ENCODE data around the gene RPS17.
"Not testable (repeated sequence)": the region's sequence is repeated elsewhere in the genome, so short reads cannot be mapped to it uniquely, and the experiment has no call there.

The RPS17 gene

DNA sequence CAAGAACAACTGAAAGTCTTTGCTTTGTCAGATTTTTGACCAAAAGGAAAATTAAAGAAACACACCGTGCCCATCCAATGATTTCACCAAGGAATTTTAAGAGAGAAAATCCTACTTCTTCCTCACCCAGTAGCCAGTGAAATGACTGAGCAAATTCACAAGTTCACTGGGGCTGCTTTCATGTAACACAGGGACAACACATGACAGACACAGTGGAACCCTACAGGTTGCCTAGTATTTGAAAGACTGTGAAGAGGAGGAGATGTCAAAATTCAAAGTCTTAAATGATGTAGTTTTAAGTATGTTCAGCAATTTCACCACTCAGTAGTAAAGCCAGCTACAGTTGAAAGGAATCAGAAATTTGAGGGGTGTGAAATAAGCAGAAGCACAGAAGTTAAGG is 33.2 kb downstream of the RPS17 start:
- H3K4me3 ChIP-seq (ENCODE audit: low read length in 2 of 2); H3K79me1 ChIP-seq (ENCODE audit: low read depth, low read length); H2AFZ ChIP-seq (ENCODE audit: low read length); H3K4me1 ChIP-seq (ENCODE audit: control insufficient read depth in 2 of 2, insufficient read depth in 1 of 2, low read depth in 1 of 2, low read length in 2 of 2); H2AK5ac ChIP-seq (ENCODE audit: low read depth, low read length); H4K91ac ChIP-seq (ENCODE audit: low read depth, low read length, poor library complexity); H4K8ac ChIP-seq (ENCODE audit: low read depth, low read length); H3K23ac ChIP-seq (ENCODE audit: low read depth, low read length, poor library complexity); H3K9ac ChIP-seq (ENCODE audit: low read depth, low read length, poor library complexity); H3K9me3 ChIP-seq (replicated peaks in 1 of 2; ENCODE audit: control insufficient read depth in 2 of 2, insufficient read depth in 1 of 2, low read depth in 1 of 2, low read length in 2 of 2); H3K4me2 ChIP-seq (ENCODE audit: insufficient read depth, low read length, poor library complexity, severe bottlenecking); H3K18ac ChIP-seq (ENCODE audit: low read length); H2BK120ac ChIP-seq (ENCODE audit: low read depth, low read length); H3K27ac ChIP-seq (replicated peaks; ENCODE audit: low read length); DNase-seq (ENCODE audit: low spot score); H3K14ac ChIP-seq (ENCODE audit: low read length); H2BK12ac ChIP-seq (ENCODE audit: low read length); H3K27me3 ChIP-seq (ENCODE audit: control insufficient read depth in 3 of 3, insufficient read depth in 3 of 3, low read depth in 1 of 3, low read length in 3 of 3); H3K4ac ChIP-seq (ENCODE audit: low read length); H2BK5ac ChIP-seq (ENCODE audit: low read length); H3K36me3 ChIP-seq (replicated peaks in 1 of 2; ENCODE audit: control insufficient read depth in 2 of 2, insufficient read depth in 2 of 2, low read length in 2 of 2); H2BK15ac ChIP-seq (ENCODE audit: low read length): not testable (repeated sequence)
- WGBS, 2 donors (ENCODE audit: extremely low coverage in 2 of 2, insufficient read length in 2 of 2, insufficient replicate concordance in 1 of 2): no CpG with 5 or more reads among the region's 1 CpG

DNA sequence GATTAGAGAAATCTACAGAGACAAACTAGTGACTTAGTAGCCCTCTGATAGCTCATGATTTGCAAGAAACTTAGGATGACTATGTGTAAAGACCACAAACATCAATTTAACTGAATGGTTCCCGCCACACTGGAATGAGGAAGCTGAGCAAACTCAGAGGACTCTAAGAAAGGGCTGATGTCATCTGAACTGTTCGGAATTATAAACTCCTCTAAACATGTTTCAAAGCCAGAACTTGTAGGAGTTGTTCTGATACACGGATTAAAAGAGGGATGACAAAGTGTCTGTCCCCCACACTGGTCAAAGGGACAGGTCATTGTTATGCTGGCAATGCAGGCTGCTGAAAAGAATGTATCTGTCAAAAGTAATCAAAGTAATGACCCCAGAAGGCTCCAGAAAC is 34.4 kb downstream of the RPS17 start:
- not testable (repeated sequence) for H2AK5ac ChIP-seq (ENCODE audit: low read depth, low read length); H2BK15ac ChIP-seq (ENCODE audit: low read length); H2BK5ac ChIP-seq (ENCODE audit: low read length); H2AFZ ChIP-seq (ENCODE audit: low read length); H3K14ac ChIP-seq (ENCODE audit: low read length); H2BK120ac ChIP-seq (ENCODE audit: low read depth, low read length); H3K79me1 ChIP-seq (ENCODE audit: low read depth, low read length); H2BK12ac ChIP-seq (ENCODE audit: low read length); DNase-seq (ENCODE audit: low spot score); H3K9ac ChIP-seq (ENCODE audit: low read depth, low read length, poor library complexity); H3K18ac ChIP-seq (ENCODE audit: low read length); H3K23ac ChIP-seq (ENCODE audit: low read depth, low read length, poor library complexity); H3K9me3 ChIP-seq (replicated peaks in 1 of 2; ENCODE audit: control insufficient read depth in 2 of 2, insufficient read depth in 1 of 2, low read depth in 1 of 2, low read length in 2 of 2); H3K27ac ChIP-seq (replicated peaks; ENCODE audit: low read length); H3K4ac ChIP-seq (ENCODE audit: low read length); H3K4me3 ChIP-seq (ENCODE audit: low read length in 2 of 2); H3K4me1 ChIP-seq (ENCODE audit: control insufficient read depth in 2 of 2, insufficient read depth in 1 of 2, low read depth in 1 of 2, low read length in 2 of 2); H3K27me3 ChIP-seq (ENCODE audit: control insufficient read depth in 3 of 3, insufficient read depth in 3 of 3, low read depth in 1 of 3, low read length in 3 of 3); H3K36me3 ChIP-seq (replicated peaks in 1 of 2; ENCODE audit: control insufficient read depth in 2 of 2, insufficient read depth in 2 of 2, low read length in 2 of 2); H3K4me2 ChIP-seq (ENCODE audit: insufficient read depth, low read length, poor library complexity, severe bottlenecking); H4K8ac ChIP-seq (ENCODE audit: low read depth, low read length); H4K91ac ChIP-seq (ENCODE audit: low read depth, low read length, poor library complexity)
- WGBS, 2 donors (ENCODE audit: extremely low coverage in 2 of 2, insufficient read length in 2 of 2, insufficient replicate concordance in 1 of 2): no CpG with 5 or more reads among the region's 3 CpGs

DNA sequence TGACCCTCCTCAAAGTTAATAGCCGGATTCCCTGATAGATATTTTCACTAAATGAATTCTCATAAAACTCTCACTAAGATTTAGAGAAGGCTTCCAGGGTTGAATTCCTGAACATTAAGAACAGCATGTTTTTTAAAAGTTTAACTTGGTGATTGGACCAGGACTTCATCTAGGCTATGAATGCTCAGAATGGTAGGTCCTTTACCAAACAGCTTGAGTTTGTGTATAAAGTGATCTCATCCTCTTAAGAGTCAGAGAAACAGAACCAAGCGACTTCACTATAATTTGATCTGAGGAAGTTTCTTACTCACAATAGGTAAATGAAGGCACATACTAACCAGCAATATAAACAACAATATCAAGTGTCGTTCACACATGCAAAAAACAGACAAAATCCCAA is 36.2 kb downstream of the RPS17 start:
- H2AK5ac ChIP-seq (ENCODE audit: low read depth, low read length); H3K4me3 ChIP-seq (ENCODE audit: low read length in 2 of 2); H3K18ac ChIP-seq (ENCODE audit: low read length); H3K27me3 ChIP-seq (ENCODE audit: control insufficient read depth in 3 of 3, insufficient read depth in 3 of 3, low read depth in 1 of 3, low read length in 3 of 3); H3K9me3 ChIP-seq (replicated peaks in 1 of 2; ENCODE audit: control insufficient read depth in 2 of 2, insufficient read depth in 1 of 2, low read depth in 1 of 2, low read length in 2 of 2); DNase-seq (ENCODE audit: low spot score); H4K8ac ChIP-seq (ENCODE audit: low read depth, low read length); H3K23ac ChIP-seq (ENCODE audit: low read depth, low read length, poor library complexity); H3K79me1 ChIP-seq (ENCODE audit: low read depth, low read length); H2BK12ac ChIP-seq (ENCODE audit: low read length); H3K27ac ChIP-seq (replicated peaks; ENCODE audit: low read length); H2AFZ ChIP-seq (ENCODE audit: low read length); H3K36me3 ChIP-seq (replicated peaks in 1 of 2; ENCODE audit: control insufficient read depth in 2 of 2, insufficient read depth in 2 of 2, low read length in 2 of 2); H3K4me1 ChIP-seq (ENCODE audit: control insufficient read depth in 2 of 2, insufficient read depth in 1 of 2, low read depth in 1 of 2, low read length in 2 of 2); H2BK15ac ChIP-seq (ENCODE audit: low read length); H4K91ac ChIP-seq (ENCODE audit: low read depth, low read length, poor library complexity); H3K4me2 ChIP-seq (ENCODE audit: insufficient read depth, low read length, poor library complexity, severe bottlenecking); H3K9ac ChIP-seq (ENCODE audit: low read depth, low read length, poor library complexity); H3K4ac ChIP-seq (ENCODE audit: low read length); H2BK120ac ChIP-seq (ENCODE audit: low read depth, low read length); H2BK5ac ChIP-seq (ENCODE audit: low read length); H3K14ac ChIP-seq (ENCODE audit: low read length): not testable (repeated sequence)
- WGBS, 2 donors (ENCODE audit: extremely low coverage in 2 of 2, insufficient read length in 2 of 2, insufficient replicate concordance in 1 of 2): no CpG with 5 or more reads among the region's 3 CpGs

DNA sequence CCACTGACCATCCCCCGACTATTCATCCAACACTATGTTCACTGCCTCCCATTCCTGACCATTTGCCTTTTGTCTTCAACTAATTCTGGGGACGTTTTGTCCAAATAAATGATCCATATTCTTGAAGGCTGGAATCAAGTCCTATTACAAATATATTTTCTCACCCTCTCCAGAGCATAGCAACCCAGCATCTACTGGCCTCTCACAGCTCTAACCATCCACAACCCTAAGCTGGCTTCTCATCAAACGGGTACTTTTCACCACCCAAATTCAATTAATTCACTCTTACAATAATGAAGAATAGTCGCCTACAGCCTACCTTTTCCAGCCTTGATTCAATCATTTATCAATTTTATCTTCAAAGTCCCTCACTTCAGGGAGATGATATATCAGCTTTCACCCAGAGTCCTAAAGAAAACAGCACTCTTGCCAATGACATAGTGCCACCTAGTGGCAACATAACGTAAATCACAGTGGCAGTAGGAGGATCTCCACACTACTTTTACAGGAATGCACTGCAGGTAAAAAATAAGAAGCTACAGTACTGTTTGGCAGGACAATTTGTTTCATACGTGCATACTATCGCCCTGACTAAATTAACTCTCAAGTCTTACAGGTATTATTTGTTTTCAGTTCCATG is 37.4 kb downstream of the RPS17 start:
- not testable (repeated sequence) for H2BK120ac ChIP-seq (ENCODE audit: low read depth, low read length); H3K9ac ChIP-seq (ENCODE audit: low read depth, low read length, poor library complexity); H3K23ac ChIP-seq (ENCODE audit: low read depth, low read length, poor library complexity)

More for the DNA sequence above, 37.4 kb downstream of the RPS17 start:
- H3K4me2 ChIP-seq (ENCODE audit: insufficient read depth, low read length, poor library complexity, severe bottlenecking); H2AK5ac ChIP-seq (ENCODE audit: low read depth, low read length); H2BK15ac ChIP-seq (ENCODE audit: low read length); H3K4me1 ChIP-seq (ENCODE audit: control insufficient read depth in 2 of 2, insufficient read depth in 1 of 2, low read depth in 1 of 2, low read length in 2 of 2); H3K9me3 ChIP-seq (replicated peaks in 1 of 2; ENCODE audit: control insufficient read depth in 2 of 2, insufficient read depth in 1 of 2, low read depth in 1 of 2, low read length in 2 of 2); H3K79me1 ChIP-seq (ENCODE audit: low read depth, low read length); DNase-seq (ENCODE audit: low spot score); H3K4me3 ChIP-seq (ENCODE audit: low read length in 2 of 2); H3K36me3 ChIP-seq (replicated peaks in 1 of 2; ENCODE audit: control insufficient read depth in 2 of 2, insufficient read depth in 2 of 2, low read length in 2 of 2); H2BK12ac ChIP-seq (ENCODE audit: low read length); H2BK5ac ChIP-seq (ENCODE audit: low read length); H4K8ac ChIP-seq (ENCODE audit: low read depth, low read length); H3K4ac ChIP-seq (ENCODE audit: low read length); H2AFZ ChIP-seq (ENCODE audit: low read length); H3K18ac ChIP-seq (ENCODE audit: low read length); H3K27ac ChIP-seq (replicated peaks; ENCODE audit: low read length); H4K91ac ChIP-seq (ENCODE audit: low read depth, low read length, poor library complexity); H3K14ac ChIP-seq (ENCODE audit: low read length); H3K27me3 ChIP-seq (ENCODE audit: control insufficient read depth in 3 of 3, insufficient read depth in 3 of 3, low read depth in 1 of 3, low read length in 3 of 3): not testable (repeated sequence)
- WGBS, 2 donors (ENCODE audit: extremely low coverage in 2 of 2, insufficient read length in 2 of 2, insufficient replicate concordance in 1 of 2): no CpG with 5 or more reads among the region's 7 CpGs
